ENCODE results near the gene GSTM3.
"Not testable (repeated sequence)": the region's sequence is repeated elsewhere in the genome, so short reads cannot be mapped to it uniquely, and the experiment has no call there.

Gene GSTM3

DNA sequence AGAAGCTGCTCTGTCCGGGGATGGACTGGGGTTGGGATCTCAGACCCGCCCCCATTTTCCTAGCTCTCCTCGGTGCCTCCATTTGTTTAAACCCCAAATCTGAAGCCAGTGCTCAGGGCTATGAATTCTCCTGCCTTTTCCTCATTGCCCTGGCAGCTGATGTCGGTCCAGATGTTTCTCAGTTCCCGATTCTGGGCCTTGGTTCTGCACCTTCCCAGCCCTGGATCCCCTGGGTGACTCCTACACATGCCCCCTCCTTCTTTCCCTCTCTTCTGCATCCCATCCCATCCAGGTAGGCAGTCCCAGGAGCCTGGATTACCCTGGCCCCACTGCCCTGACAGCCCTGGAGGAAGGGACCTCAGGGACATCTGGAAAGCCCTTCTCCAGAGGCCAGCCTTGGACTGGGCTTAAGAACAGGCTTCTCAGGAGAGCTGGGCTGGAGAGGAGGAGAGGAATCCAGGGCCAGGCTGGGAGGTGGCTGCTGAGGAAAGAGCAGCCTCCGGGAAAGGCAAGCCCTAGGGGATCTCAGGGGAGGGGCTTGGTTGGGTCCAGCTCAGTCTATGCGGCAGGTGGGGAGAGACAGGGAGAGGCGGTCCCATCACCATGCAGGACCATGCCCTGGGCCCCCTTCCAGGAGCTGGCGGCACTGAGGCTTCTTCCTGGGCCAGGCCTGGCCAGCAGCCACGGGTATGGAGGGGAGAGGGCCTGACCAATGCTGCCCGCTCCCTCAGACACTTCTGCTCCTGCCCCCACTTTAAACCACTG is 29.7 kb upstream of the GSTM3 start:
- no peak for DNase-seq (ENCODE audit: low spot score in 2 of 2)
- no peaks in the 10 kb centered on the region for H3K9me3 ChIP-seq
- in situ Hi-C loops (cut with MboI; ENCODE audit: low sequenced_read_pairs): loop anchor here (5.0 kb wide), 2 partner anchors 128 to 223 kb away; partner anchors contain the start of gene GNAI3

DNA sequence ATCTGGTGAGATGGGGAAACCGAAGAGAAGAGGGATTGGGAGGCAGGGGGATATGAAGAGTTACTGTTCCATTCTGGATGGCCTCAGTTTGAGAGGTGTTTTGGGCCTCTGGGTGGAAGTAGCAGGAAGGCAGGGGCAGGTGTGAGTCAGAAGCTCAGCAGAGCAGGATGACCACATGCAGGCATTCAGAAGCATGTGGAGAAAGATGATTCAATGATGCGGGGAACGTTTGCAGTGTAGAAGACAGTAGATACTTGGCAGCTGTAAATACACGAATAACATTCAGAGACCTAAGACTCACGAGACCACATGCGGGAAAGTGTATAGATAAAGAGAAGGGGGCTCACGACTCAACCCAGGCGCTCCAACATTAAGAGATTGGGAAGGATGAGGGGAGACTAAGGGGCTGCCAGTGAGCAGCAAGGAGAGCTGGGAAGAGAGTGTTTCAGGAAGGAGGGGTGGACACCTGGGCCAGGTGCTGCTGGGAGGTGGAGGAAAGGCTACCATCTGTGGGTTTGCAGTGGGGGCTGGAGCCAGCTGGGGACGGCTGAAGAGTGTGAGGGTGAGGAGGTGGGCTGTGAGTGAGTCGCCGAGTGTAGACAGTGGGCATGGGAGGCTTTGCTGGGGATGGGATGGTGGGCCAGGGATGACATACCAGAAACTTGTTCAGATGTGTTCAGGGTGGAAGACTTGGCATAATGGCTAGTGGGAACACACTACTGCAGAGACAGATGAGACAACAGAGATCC is 28.7 kb upstream of the GSTM3 start:
- no peak for DNase-seq (ENCODE audit: low spot score in 2 of 2)
- no peak overlapping the region for H3K4me3 ChIP-seq
- in situ Hi-C loops (cut with MboI; ENCODE audit: low sequenced_read_pairs): loop anchor here (5.0 kb wide), 2 partner anchors 127 to 222 kb away; partner anchors contain the start of gene GNAI3
- no peaks in the 10 kb centered on the region for H3K27me3 ChIP-seq (ENCODE audit: low read depth)
- H3K9me3 ChIP-seq: no peaks in the 10 kb centered on the region
- no peaks in the 10 kb centered on the region for H3K36me3 ChIP-seq (replicated peaks)
- no peaks in the 10 kb centered on the region for H3K4me1 ChIP-seq

More for the DNA sequence above, 29.7 kb upstream of the GSTM3 start:
- Histone ChIP-seq H3K4me1 (no peaks in the 10 kb centered on the region), H3K27me3 (ENCODE audit: low read depth) (no peaks in the 10 kb centered on the region), H3K4me3 (no peak overlapping the region), H3K36me3 (replicated peaks) (no peaks in the 10 kb centered on the region)

DNA sequence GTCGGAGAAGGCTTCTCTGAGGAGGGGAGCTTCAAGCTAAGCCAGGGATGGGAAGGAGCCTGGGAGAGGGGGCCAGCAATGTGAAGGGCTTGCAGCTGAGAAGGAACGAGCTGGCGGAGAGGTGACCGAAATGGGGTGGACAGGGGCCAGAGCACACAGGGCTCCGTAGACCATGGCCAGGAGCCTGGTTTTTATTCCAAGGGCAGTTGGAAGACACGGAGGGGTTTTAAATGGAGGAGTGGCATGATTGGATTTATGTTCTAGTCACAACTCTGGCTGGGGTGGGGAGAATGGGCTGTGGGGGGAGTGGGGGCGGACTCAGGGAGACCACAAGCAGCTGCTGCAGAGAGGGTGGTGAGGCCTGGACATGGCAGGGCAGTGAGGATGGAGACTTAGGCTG is 28.0 kb upstream of the GSTM3 start:
- H3K9me3 ChIP-seq: no peaks in the 10 kb centered on the region
- no peak for DNase-seq (ENCODE audit: low spot score in 2 of 2)
- no peak overlapping the region for H3K4me3 ChIP-seq
- H3K4me1 ChIP-seq: no peaks in the 10 kb centered on the region
- in situ Hi-C loops (cut with MboI; ENCODE audit: low sequenced_read_pairs): no loop called here
- no peaks in the 10 kb centered on the region for H3K27me3 ChIP-seq (ENCODE audit: low read depth)
- no peaks in the 10 kb centered on the region for H3K36me3 ChIP-seq (replicated peaks)

DNA sequence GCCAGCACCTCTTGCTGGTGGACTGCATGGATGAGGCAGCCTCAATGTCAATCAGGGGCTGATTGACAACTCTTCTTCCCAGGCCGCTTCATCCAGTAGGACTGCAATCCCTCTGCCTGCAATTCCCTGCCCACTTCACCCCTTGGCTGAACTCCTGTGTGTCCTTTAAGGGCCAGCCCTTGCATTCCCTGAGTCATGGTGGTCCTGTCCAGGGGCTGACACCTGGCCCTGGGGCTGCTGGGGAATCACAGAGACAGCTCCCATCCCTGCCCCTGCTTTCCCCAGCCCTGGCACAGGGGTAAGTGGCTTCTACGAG is 27.5 kb upstream of the GSTM3 start:
- Histone ChIP-seq H3K27me3 (ENCODE audit: low read depth) (no peaks in the 10 kb centered on the region), H3K9me3 (no peaks in the 10 kb centered on the region), H3K36me3 (replicated peaks) (no peaks in the 10 kb centered on the region), H3K4me3 (no peak overlapping the region), H3K4me1 (no peaks in the 10 kb centered on the region)
- in situ Hi-C loops (cut with MboI; ENCODE audit: low sequenced_read_pairs): no loop called here
- DNase-seq (ENCODE audit: low spot score in 2 of 2): no peak

DNA sequence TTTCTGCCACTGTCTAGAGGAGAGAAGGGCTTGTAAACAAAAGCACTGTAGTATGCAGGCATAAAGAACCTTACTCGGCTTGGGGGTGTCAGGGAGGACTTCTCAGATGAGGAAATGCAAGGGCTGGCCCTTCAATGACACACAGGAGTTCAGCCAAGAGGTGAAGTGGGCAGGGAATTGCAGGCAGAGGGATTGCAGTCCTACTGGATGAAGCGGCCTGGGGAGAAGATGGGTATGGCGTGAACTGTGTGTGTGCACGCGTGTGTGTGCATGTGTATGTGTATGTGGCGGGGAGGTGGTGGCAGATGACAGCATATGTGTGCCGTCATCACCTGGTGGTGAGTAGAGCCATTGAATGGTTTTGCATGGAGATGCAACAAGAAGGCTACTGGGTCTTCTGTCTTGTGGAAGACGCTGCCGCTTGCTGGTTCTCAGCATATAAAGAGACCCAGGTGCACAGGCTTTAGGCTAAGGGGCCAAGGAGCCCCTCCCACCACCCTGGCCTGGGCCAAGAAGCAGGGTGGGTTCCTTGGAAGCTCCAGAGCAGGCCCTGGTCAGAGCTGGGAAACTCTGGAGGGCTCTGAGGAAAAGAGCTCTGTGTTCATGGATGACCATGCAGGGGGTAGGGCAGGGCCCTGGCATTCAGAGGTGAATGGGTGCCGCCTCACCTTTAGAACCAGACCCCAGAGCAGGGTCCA is 26.9 kb upstream of the GSTM3 start:
- no peaks in the 10 kb centered on the region for H3K9me3 ChIP-seq
- no peak overlapping the region for H3K4me3 ChIP-seq
- no peaks in the 10 kb centered on the region for H3K4me1 ChIP-seq
- DNase-seq (ENCODE audit: low spot score in 2 of 2): no peak
- H3K27me3 ChIP-seq (ENCODE audit: low read depth): no peaks in the 10 kb centered on the region
- H3K36me3 ChIP-seq (replicated peaks): no peaks in the 10 kb centered on the region
- in situ Hi-C loops (cut with MboI; ENCODE audit: low sequenced_read_pairs): no loop called here

DNA sequence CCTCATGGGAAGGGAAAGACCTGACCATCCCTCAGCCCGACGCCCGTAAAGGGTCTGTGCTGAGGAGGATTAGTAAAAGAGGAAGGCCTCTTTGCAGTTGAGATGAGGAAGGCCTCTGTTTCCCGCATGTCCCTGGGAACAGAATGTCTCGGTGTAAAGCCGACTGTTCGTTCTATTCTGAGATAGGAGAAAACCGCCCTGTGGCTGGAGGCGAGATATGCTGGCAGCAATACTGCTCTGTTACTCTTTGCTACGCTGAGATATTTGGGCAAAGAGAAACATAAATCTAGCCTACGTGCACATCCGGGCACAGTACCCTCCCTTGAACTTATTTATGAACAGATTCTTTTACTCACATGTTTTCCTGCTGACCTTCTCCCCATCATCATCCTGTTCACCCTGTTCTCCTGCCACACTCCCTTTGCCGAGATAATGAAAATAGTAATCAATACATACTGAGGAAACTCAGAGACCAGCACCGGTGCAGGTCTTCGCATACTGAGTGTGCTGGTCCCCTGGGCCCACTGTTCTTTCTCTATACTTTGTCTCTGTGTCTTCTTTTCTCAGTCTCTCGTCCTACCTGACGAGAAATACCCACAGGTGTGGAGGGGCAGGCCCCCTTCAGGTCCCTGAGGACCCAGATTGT is 26.3 kb upstream of the GSTM3 start:
- DNase-seq (ENCODE audit: low spot score in 2 of 2); H3K27me3 ChIP-seq (ENCODE audit: low read depth); H3K4me3 ChIP-seq; H3K4me1 ChIP-seq; in situ Hi-C loops (cut with MboI; ENCODE audit: low sequenced_read_pairs); H3K36me3 ChIP-seq (replicated peaks); H3K9me3 ChIP-seq: not testable (repeated sequence)

DNA sequence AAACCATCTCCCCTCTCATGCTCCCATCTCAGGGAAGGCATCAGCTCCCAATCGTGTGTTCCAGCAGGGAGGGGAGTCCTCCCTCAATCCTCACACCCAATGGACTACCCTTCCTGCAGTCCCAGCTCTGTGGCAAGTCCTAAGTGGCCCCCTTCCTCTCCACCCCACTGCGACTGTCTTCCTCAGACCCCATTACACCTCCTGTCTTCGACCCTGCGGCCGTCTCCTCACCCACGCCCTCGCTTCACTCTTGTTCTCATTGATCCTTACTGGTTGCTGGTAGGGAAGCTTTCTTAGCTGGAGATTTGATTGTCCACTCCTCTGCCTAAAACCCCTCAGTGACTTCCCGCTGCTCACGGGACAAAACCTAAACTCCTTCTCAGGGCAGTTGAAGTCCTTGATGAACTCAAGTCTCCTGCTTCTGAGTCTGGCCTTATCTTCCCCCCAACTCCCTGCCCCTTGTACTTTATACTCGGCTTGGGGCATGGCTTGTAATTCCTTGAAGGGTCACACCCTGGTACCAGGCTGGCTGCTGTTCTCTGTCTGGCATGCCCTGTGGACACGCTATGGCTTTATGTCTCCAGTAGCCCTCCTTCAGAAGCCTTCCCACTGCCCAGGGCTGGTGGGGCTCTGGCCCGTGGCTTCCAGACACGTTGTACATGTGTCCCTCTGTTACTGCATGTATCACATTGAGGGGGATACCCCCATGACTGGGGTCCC is 25.2 kb upstream of the GSTM3 start:
- Histone ChIP-seq H3K4me3 (no peak overlapping the region), H3K27me3 (ENCODE audit: low read depth) (no peaks in the 10 kb centered on the region), H3K36me3 (replicated peaks) (no peaks in the 10 kb centered on the region), H3K4me1 (no peaks in the 10 kb centered on the region), H3K9me3 (no peaks in the 10 kb centered on the region)
- DNase-seq (ENCODE audit: low spot score in 2 of 2): no peak
- in situ Hi-C loops (cut with MboI; ENCODE audit: low sequenced_read_pairs): no loop called here

DNA sequence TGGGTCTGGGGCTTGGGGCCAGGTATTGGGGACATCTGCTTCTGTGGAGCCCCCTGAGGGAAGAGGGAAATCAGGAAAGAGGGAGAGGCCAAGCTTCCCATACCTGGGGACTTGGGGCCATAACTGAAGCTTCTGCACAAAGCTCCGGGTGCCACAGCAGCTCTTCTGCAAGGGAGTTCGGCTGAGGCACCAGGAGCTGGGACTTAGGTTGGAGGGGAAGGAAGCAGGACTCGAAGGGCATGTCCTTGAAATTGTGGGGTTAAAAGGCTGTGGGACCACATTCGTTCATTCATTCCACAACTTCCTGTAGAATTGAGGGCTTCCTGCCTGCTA is 24.6 kb upstream of the GSTM3 start:
- Histone ChIP-seq H3K4me1 (no peaks in the 10 kb centered on the region), H3K36me3 (replicated peaks) (no peaks in the 10 kb centered on the region), H3K9me3 (no peaks in the 10 kb centered on the region), H3K4me3 (no peak overlapping the region), H3K27me3 (ENCODE audit: low read depth) (no peaks in the 10 kb centered on the region)
- in situ Hi-C loops (cut with MboI; ENCODE audit: low sequenced_read_pairs): no loop called here
- no peak for DNase-seq (ENCODE audit: low spot score in 2 of 2)

DNA sequence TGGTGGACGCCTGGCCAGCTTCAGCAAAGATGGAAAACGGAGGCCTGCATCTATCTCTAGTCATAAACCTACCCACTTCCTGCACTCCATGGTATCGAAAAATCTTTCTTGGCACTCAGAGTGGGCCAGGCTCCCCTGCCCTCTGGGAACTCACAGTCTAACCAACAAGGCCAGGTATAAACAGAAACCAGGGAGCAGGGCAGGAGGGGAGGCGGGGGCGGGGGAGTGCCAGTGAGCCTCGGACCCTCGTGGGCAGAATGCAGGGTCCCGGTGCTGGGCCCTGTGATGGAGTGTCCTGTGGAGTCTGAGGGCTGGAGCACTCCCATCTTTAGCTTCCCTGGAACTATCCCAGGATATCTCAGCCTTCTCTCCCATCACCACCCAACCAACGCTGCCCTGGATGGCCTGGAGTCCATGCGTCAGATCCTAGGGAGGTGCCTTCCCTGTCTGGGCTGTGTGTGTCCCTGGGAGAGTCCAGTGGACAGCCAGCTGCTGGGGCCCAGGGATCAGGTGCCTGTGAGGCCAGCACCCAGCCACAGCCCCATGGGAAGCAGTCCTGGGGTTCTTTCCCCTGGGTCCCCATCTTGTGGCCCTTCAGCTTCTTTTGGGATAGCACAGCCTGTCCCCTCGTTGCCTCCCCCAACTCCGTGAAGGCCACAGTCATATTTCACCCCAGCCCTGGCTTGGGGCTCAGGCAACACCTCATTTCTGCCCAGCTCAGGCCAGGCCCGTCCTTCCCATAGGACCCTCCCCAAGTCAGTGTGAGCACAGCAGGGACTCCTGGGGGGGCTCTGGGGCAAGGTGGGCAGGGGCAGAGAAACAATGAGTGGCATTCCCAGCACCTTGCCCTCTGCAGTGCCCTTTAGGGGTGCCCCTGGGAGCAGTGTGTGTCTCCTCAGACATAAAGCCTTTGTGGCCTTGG is 24.0 kb upstream of the GSTM3 start:
- Histone ChIP-seq H3K4me3 (no peak overlapping the region), H3K9me3 (no peaks in the 10 kb centered on the region), H3K36me3 (replicated peaks) (no peaks in the 10 kb centered on the region), H3K4me1 (no peaks in the 10 kb centered on the region), H3K27me3 (ENCODE audit: low read depth) (no peaks in the 10 kb centered on the region)
- DNase-seq (ENCODE audit: low spot score in 2 of 2): no peak
- in situ Hi-C loops (cut with MboI; ENCODE audit: low sequenced_read_pairs): no loop called here

DNA sequence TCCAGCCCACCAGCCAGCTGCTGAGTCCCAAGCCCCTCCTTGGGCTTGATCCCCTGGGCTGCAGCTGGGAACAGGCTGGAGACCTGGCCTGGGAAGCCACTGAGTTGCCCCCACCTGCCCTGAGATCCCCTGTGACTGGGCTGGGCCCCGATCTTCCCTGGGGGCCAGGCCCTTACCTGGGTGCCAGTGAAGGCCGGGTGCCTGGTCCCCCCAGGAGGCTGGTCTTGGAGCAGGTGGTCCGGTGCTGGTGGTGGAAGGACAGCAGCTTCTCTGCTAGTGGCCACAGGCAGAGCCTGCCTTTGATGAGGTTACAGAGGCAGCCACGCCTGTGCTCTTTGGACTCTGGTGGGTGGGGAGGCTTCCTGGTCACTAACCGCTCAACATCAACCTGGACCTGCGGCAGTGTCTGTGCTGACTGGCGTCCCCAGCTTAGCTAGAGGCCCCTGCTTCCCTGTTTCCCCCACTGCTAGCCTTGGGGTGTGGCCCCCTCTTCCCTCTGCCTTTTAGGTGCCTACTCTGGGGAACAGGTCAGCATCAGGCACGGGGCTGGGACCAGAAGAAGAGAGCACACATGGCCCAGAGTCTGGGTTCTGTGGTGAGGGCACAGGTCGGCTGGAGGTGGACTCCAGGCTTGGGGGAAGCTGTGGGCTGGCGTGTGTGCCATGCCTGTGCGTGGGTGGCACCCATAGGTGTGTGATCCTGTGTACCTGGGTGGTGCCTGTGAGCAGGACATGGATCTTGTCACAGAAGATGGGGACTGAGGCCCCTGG is 23.0 kb upstream of the GSTM3 start, which contains the start of gene EPS8L3:
Gene EPS8L3, minus strand, starts transcription at position 278 of the 770 bp plus-strand sequence. CDS start 2,174 bp downstream, outside the sequence.
- no peaks in the 10 kb centered on the region for H3K27me3 ChIP-seq (ENCODE audit: low read depth)
- no peak for DNase-seq (ENCODE audit: low spot score in 2 of 2)
- no peaks in the 10 kb centered on the region for H3K9me3 ChIP-seq
- no peak within 1 kb of the TSS for H3K4me3 ChIP-seq
- no peaks in the 10 kb centered on the region for H3K4me1 ChIP-seq
- in situ Hi-C loops (cut with MboI; ENCODE audit: low sequenced_read_pairs): no loop called here
- no peaks in the 10 kb centered on the region for H3K36me3 ChIP-seq (replicated peaks)

DNA sequence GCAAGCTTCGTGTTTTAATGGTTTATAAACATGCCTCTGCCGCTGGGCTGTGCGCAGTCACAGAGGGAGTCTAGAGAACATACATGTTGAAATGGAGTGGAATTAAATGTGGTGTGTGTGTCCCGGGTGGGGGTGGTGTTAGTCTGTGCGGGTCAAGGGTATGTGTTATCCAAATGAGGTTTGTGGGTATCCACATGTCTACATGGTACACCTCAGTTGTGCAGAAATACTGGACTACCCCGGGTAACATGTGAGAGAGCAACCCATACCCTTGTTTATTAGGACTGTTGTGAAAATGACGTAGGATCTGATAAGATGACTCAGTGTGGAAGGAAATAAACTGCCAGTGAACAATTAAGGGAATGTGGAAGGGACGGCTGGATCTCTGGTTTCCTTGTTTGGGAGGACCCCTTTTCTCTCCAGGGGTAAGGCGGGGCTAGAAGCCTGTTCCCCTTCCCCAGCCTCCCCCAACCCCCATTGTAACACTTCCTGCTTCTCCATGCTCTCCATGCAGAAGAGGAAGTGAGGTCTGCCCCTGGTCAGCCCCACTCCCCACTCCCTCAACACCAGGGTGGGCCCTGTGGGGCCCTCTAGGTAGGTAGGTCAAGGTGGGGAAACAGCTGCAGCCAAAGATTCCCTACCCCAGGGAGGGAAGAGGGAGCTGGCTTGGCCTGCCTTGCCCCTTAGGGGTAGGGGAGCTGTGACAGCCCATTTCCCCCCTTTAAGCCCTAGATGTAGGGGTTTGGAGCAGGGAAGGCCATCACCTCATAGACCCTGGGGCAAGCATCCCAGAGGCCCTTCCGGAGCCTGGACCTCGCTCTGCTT is 22.2 kb upstream of the GSTM3 start:
- DNase-seq (ENCODE audit: low spot score in 2 of 2): no peak
- in situ Hi-C loops (cut with MboI; ENCODE audit: low sequenced_read_pairs): no loop called here
- no peak overlapping the region for H3K4me3 ChIP-seq
- H3K9me3 ChIP-seq: no peaks in the 10 kb centered on the region
- H3K4me1 ChIP-seq: no peaks in the 10 kb centered on the region
- H3K36me3 ChIP-seq (replicated peaks): no peaks in the 10 kb centered on the region
- H3K27me3 ChIP-seq (ENCODE audit: low read depth): no peaks in the 10 kb centered on the region

Data from HAP-1 (cell line).